T1000 (cell line): ENCODE results near the gene PKD1L1.
"Not testable (repeated sequence)": the region's sequence is repeated elsewhere in the genome, so short reads cannot be mapped to it uniquely, and the experiment has no call there.

Source experiments
- DNase-seq: peaks from one replicate; lab custom pipeline; 2025; ENCODE audit warnings: mixed read lengths; lab: John Stamatoyannopoulos, UW

The PKD1L1 gene

GRCh38 chr7:47818796-47819606, 129.3 kb downstream of the PKD1L1 start:
- peak; percentile 47 for DNase-seq

DNA sequence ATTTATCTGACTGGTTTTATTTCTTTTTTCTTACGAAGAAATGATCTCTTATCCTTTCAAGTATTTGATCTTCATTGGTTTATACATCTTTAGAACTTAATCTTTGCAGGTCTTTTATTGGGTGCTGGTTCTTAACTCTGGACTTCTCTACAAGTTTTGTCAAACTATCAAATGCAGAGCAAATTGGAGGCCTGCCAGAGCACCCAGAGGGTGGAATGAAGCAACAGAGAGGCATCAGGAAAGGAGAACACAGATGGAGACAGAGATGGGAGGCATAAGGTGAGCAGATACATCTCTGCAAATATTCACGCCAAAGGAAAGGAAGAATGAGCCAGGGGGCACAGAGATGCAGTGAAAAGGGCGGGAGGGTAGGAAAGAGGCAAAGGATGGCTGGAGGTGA, 130.3 kb downstream of the PKD1L1 start:
- DNase-seq, result no peak

- no peak for DNase-seq
These were observed 131.6 kb downstream of the PKD1L1 start for GRCh38 chr7:47816647-47817046.

GRCh38 chr7:47815867-47816266, 132.4 kb downstream of the PKD1L1 start:
- DNase-seq, result no peak

DNA sequence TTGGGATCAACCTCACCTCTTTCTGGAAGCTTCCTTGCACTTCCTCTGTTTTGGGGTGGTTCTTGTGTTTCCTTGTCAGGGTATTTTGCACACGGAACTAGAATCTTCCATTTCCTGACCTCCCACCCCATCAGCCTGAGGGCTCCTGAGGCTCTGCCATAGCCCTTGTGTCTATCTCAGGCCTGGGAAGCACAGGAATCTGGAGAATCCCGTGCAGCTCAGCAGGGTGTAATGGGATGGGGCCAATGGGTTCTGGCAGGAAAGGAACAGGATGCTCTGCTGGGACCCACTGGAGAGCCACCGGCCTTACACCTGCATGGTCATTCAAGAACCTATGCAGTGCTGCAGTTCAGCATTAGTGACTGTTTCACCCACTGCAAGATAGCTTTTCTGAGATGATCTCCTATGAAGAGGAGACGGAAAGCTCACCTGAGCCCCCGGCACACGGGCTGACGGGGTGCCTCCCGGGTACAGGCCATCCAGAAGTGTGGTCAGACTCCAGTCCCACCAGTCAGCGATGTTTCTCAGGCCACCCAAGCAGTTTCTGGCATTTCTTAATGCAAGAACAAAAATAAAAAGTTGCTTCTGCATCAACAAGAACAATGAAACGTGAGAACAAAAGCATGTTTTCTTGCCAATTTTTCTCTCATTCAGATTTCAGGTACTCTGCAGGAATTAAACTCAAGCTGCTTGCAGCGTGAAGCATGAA, 133.2 kb downstream of the PKD1L1 start:
- DNase-seq, result no peak

DNA sequence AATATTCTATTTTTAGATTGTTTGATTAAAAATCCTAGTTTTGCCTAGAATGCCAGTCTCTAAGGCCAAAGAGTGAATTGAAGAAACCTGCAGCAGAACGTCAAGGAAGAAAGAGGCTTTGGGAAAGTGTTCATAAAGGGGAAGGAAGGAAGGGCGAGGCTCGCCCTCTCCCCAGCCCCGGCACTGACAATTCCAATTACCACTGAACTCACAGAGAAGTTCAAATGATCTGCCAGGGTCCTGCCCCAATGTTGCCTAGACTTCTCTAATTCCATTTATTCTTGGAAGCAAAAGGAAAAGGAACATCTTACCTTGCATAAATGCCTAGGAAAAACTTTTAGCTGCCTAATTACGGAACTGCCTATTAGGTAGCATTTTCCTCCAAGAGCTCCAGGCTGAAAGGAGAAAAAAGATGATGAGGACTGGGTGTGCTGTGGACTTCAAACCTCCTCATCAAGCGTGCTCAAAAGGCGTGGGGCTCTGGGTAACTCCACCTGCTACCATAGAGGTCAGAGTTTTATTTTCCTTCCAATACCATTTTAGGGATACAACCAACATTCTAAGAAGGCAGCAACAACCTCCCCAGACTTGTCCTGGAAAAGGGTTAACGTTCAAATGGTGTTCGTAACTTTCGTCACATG, 134.5 kb downstream of the PKD1L1 start:
- no peak for DNase-seq

DNA sequence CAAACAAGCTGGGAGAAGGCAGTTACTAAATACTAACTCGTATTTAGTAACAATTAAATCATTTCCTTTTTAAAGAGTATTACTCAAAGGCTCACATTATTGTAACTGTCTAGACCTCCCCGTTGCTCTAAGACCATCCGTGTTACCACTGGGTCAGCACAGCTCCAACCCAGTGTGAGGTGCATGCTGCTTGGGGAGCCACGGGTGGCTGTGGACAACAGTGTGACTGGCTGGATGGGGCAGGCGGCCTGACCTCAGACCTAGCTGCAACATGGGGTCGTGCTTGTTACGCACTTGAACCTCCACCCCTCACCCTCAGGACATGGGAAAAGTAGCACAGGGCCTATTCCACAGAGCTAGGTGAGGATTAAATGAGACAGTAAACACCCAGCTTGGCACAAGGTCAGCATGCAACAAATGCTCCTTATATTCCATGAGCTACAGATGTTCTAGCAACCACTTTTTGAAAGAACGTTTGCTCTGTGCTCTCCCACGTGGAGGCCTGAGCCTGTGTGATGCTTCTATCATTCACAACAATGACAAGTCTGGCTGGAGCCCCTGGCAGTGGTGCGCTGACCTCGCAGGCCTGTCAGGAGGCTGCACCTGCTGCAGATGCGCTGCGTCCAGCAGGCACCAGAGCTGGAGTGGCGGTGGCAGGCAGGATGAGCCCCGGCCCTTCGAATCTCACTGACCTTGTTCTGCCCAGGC, 135.7 kb downstream of the PKD1L1 start:
- no peak for DNase-seq

DNA sequence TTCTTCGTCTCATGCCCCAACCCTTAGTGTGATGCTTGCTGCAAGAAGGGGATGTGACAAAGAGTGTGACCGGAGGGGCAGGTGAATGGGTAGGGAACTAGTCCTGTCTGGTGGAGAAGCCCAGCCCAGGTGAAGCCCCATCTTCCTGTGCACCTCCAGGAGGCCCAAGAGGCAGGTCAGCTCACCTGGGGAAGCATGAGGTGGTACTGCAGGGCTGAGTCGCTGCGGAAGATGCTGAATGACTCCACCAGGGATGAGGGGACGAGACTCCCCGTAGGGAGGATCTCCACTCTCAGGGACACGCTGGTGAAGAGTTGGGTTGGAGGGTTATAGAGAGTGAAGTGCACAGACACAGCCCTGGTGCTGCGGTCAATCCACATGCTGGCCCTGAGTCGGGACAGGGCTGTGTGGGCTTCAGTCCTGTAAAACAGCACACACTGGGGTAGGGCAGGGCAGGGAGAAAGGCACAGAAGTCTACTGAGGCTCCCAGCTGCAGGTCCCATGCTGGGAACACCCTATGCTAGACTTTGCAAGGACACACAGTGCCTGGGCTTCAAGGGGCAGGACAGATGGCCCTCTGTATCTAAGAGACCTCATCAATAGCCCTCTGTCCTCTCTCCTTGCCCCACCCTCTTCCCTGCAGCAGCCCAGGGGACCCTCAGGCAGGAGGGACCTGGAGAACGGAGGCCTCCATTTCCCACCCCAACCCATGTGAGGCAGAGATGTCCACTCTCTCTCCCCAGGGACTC, 136.5 kb downstream of the PKD1L1 start:
- DNase-seq, result no peak

DNA sequence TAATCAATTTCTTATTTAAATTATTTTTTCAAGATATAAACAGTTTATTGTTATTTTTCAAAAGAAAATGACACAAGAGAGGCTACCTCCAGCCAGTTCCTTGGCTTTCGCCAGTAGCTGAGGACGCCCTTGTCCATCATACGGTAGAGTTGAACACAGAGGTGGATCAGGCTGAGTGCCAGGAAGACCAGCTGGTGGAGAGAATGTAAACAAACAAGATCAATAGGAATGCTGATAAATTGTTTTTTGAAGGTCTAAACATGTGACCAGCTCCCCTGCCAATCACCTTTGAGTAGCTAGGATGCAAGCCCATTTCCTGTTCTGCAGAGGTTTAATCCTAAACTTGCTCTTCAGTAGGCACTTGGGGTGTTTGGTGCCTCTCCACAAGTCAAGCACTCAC, 138.9 kb downstream of the PKD1L1 start:
- no peak for DNase-seq

DNA sequence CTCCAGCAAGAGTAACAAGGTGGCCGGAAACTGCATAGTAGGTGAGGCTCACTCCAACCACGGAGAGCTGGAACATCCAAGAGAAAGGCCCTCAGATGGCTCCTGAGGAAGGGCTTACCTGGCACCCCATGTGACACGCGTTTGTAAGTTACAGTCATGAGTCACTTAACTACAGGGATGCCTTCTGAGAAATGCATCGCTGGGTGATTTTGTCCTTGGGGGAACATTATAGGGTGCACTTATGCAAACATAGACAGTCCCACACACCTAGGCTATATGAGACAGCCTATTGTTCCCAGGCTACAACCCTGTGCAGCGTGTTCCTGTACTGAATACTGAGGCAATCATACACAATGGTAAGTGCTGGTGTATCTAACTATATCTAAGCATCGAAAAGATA, 139.9 kb downstream of the PKD1L1 start:
- DNase-seq, result no peak

DNA sequence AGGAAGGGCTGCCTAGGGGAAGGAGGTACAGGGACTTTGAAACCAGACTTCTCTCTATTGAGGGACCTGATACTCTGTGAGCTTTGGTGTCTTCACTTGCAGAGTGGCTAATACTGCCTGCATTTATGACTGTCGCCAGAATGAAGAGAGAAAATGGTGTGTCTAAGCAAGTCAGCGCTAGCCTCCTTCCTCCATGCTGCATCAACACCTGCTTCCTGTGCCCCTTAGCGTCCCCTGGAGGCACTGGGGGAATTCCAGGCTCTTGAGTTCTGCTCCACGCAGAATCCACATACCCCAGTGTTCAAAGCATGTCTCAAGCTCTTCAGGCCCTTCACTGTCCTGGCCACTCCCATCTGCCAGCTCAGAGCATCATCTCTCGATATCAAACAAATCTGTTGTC, 140.5 kb downstream of the PKD1L1 start:
- DNase-seq, result no peak

DNA sequence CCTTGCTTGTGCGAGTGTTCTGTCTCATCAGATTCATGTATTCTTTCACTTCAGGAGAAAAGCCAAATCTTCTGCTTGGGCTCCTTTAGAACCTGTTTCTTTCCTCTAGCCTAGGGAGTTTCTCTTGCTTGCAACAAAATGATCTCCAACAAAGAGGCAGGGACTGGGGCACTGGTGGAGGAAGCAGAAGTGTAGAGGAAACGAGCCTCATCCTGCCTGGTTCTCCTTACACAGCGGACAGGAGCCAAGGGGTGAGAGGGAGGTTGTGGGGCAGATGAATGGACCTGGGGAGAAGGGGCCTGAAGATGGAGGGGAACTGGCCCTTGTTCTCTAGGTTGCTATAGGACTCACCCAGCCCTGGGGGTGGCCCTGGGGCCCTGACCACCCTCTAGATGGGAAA, 141.1 kb downstream of the PKD1L1 start:
- no peak for DNase-seq

DNA sequence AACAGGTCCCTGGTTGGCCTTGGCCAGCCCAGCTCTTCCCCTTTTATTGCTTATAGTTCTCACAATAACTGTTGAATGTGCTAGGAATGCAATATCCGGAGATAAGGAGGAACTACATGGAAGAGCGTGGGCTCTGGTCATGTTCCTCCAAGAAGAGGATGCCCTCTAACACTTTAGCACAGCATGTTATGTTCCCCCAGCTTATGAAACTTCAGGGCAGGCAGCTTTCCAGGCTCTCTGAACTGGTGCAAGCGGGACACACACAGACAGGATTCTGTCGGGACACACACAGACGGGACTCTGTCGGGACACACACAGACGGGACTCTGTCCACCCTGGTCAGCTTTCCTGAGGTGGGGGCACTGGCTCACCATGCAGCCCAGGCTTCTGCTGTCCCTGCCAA, 141.6 kb downstream of the PKD1L1 start:
- no peak for DNase-seq

DNA sequence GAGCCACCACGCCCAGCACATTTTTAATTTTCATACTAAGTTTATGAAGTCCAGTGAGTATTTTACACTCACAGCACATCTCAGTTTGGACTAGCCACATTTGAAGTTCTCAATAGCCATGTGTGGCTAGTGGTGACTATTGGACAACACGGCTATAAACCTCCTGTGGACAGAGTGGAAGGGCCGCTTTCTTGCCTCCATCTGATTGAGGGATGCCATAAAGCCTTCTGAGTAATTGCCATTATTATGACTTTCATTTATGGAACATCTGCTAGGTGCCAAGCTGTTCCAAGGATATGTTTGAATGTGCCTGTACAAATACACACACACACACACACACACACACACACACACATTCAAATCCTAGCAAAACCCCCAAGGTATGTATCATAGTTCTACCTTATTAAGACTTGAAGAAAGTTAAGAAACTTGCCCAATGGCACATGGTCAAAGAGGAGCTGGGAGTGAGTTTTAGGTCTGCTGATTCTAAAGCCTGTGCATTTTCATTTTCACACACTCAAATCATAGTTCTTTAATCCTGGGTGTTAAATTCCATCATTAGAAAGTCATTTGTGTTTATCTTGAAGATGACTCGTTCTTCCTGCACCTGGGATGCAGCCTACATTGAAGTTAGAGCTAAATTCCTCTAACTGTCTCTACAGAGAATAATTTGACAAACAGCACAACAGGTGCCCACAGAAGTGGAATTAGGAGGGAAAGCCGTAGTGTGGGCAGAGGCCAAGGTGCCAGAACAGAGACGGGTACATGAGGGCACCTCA, 143.3 kb downstream of the PKD1L1 start:
- no peak for DNase-seq

DNA sequence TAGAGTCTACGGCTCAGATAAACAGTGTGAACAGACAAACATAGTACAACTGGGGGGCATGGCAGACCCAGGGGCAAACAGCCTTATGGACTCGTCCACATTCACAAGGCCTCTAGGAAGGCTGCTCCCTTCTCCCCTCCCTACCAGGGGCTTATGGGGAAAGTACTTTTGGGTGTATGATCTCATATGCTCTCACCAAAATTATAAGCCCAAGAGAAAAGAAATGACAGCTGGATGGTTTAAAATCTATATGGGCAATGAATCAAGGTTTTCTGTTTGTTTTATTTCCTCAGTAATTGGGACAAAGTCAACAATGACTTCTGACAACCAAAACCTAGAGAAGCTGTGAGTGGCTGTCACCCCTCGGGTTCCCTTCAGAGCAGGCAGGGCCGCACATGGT, 144.4 kb downstream of the PKD1L1 start:
- DNase-seq, result no peak

DNA sequence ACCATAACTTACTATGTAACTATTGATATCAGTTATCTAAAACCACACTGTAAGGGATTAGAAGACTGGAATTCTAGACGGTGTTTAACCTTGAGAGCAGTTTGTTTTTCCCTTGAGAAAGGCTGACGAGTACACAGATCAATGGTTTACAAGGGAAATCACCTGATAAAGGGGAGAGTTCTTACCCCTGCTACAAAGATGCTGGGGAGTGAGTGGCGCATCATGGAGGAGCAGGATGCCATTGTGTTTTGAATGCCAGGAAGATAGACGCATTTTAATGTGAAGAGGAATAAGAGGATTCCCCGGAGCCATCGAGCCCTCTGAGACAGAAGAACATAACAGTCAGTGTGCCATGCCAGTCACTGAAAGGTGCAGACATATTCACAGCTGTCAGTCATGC, 145.2 kb downstream of the PKD1L1 start:
- DNase-seq, result no peak

DNA sequence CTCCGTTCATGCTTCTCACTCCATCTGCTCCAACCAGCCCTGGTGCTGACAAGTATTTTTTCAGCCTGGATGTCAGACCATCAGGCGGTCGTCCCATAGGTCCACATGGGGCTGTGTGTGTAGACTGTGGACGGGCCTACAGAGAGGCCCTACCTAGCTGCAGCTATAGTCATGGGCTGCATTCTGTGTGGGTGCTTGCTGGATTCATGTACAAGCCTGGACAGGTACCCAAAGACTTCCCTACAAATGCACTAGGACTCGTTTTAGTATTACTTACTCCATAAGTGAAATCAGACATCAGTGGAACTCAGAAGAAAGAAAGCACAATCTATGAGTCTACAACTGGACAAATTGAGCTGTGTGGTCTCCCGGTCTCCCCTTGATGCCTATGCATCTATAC, 146.8 kb downstream of the PKD1L1 start:
- DNase-seq, result no peak

DNA sequence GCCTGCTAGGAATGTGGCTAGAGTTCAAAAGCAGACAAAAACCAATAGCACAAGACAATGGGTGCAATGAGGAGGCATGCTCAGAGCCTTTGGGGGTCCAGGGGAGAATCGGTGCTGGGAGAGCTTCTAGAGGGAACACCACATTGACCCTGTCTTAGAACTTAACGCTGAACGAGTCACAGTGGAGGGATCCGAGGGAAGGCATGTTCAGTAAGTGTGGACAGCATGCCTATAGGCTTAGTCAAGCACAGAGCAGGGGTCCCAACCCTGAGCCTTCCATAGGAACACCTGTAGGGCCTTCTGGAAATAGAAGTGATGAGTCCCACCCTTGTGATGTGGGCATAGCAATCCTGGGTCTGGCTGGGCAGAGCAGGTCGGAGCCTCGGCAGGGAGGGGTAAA, 148.7 kb downstream of the PKD1L1 start:
- no peak for DNase-seq

DNA sequence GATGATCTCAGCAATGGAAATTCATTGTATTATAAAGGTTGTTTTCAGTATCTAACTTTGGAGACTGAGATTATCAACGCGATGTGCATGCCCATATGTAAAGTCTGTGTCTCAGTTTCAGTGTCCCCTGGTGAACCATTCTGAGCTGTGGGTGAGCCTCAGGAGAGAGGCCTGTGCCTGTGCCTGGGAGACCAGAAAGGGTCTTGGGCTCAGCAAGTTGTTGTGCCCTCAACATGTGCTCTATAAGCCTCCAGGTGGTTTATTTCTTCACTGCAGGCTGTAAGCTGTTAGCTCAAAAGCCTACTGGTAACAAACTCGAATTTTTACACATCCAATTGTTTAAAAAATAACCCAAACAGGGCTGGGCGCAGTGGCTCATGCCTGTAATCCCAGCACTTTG, 151.9 kb downstream of the PKD1L1 start:
- no peak for DNase-seq

- no peak for DNase-seq
These were observed 152.6 kb downstream of the PKD1L1 start for GRCh38 chr7:47795631-47796030.

DNA sequence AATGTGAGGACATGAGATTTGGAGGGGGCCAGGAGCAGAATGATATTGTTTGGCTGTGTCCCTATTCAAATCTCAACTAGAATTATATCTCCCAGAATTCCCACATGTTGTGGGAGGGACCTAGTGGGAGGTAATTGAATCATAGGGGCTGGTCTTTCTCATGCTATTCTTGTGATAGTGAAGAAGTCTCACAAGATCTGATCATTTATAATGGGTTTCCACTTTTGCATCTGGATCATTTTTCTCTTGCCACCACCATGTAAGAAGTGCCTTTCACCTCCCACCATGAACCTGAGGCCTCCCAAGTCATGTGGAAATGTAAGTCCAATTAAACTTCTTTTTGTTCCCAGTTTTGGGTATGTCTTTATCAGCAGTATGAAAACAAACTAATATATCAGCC, 153.1 kb downstream of the PKD1L1 start:
- DNase-seq, result not testable (repeated sequence)
